ENCODE results near the gene SCP2D1.

The SCP2D1 gene

GRCh38 chr20:18855882-18856281, 42.3 kb downstream of the SCP2D1 start:
- H3K4me3 ChIP-seq (ENCODE audit: low read length) = no peak overlapping the region
- DNase-seq (ENCODE audit: low read depth, low spot score) = no peak

GRCh38 chr20:18856873-18857272, 43.3 kb downstream of the SCP2D1 start:
- no peak for DNase-seq (ENCODE audit: low read depth, low spot score)
- H3K4me3 ChIP-seq (ENCODE audit: low read length) = no peak overlapping the region

- no peak for DNase-seq (ENCODE audit: low read depth, low spot score)
- no peak overlapping the region for H3K4me3 ChIP-seq (ENCODE audit: low read length)
Observed at GRCh38 chr20:18857640-18858039, 44.1 kb downstream of the SCP2D1 start.

- no peak overlapping the region for H3K4me3 ChIP-seq (ENCODE audit: low read length)
- no peak for DNase-seq (ENCODE audit: low read depth, low spot score)
Observed at GRCh38 chr20:18858816-18859215, 45.2 kb downstream of the SCP2D1 start.

Data from Jurkat, Clone E6-1 (cell line).